ENCODE measurements around the gene ZNFX1. TPM values are rescaled to one million over a fixed set of nuclear protein-coding genes. Genes with fewer than 3 reads are reported as not detected.
"Not testable (repeated sequence)": the region's sequence is repeated elsewhere in the genome, so short reads cannot be mapped to it uniquely, and the experiment has no call there.

The ZNFX1 gene
- polyA plus RNA-seq (ENCODE audit: insufficient read depth in 1 of 5, insufficient read length in 5 of 5, low replicate concordance in 1 of 5) = 10 to 100 TPM; 13.3 to 16.4 (median 15.5) TPM
- long read RNA-seq, donor 1, full-length matches to known transcripts = 1 of 2,996 reads
- long read RNA-seq, donor 1, partial matches to known transcripts = 2,582 of 2,996 reads
- long read RNA-seq, donor 1, other reads (novel, unspliced or antisense) = 413 of 2,996 reads
- long read RNA-seq, donor 2 = 0 reads
- long read RNA-seq, donor 3, partial matches to known transcripts = 415 of 1,747 reads
- long read RNA-seq, donor 3, other reads (novel, unspliced or antisense) = 1,332 of 1,747 reads
- long read RNA-seq, donor 4, partial matches to known transcripts = 1,708 of 1,911 reads
- long read RNA-seq, donor 4, other reads (novel, unspliced or antisense) = 203 of 1,911 reads
- long read RNA-seq, donor 5, partial matches to known transcripts = 2,651 of 2,800 reads
- long read RNA-seq, donor 5, other reads (novel, unspliced or antisense) = 149 of 2,800 reads
- long read RNA-seq, donor 6, partial matches to known transcripts = 1,627 of 1,894 reads
- long read RNA-seq, donor 6, other reads (novel, unspliced or antisense) = 267 of 1,894 reads
- long read RNA-seq, donor 7, full-length matches to known transcripts = 1 of 1,347 reads
- long read RNA-seq, donor 7, partial matches to known transcripts = 1,217 of 1,347 reads
- long read RNA-seq, donor 7, other reads (novel, unspliced or antisense) = 129 of 1,347 reads
- long read RNA-seq, donor 8, partial matches to known transcripts = 300 of 971 reads
- long read RNA-seq, donor 8, other reads (novel, unspliced or antisense) = 671 of 971 reads

- DNase-seq = peak; percentile 99
These were observed at the start of gene ZNFX1 for GRCh38 chr20:49278036-49278817. Gene ZNFX1, minus strand, starts transcription at chr20:49278057. Its CDS starts 2,218 bp downstream, at chr20:49275839.

GRCh38 chr20:49326026-49326425, 48.2 kb upstream of the ZNFX1 start:
- DNase-seq = no peak

- DNase-seq = no peak
These were observed 46.4 kb upstream of the ZNFX1 start for GRCh38 chr20:49324306-49324705.

GRCh38 chr20:49323622-49324238, 45.9 kb upstream of the ZNFX1 start:
- peak in 1 of 2 donors; percentile 45 for DNase-seq

GRCh38 chr20:49320460-49320859, 42.6 kb upstream of the ZNFX1 start:
- no peak for DNase-seq

- no peak for DNase-seq
These were observed 41.5 kb upstream of the ZNFX1 start for GRCh38 chr20:49319208-49319809.

- DNase-seq = no peak
These were observed 40.8 kb upstream of the ZNFX1 start for GRCh38 chr20:49318430-49319207.

GRCh38 chr20:49318091-49318429, 40.2 kb upstream of the ZNFX1 start:
- no peak for DNase-seq

GRCh38 chr20:49316704-49317103, 38.8 kb upstream of the ZNFX1 start:
- DNase-seq = no peak

GRCh38 chr20:49315580-49315979, 37.7 kb upstream of the ZNFX1 start:
- no peak for DNase-seq

GRCh38 chr20:49314052-49314451, 36.2 kb upstream of the ZNFX1 start:
- not testable (repeated sequence) for DNase-seq

- DNase-seq = no peak
These were observed 35.4 kb upstream of the ZNFX1 start for GRCh38 chr20:49313283-49313682.

- DNase-seq = no peak
These were observed 34.8 kb upstream of the ZNFX1 start for GRCh38 chr20:49312661-49313060.

GRCh38 chr20:49310705-49311104, 32.8 kb upstream of the ZNFX1 start:
- no peak for DNase-seq

GRCh38 chr20:49308875-49309274, 31.0 kb upstream of the ZNFX1 start:
- DNase-seq = no peak

- no peak for DNase-seq
These were observed 29.2 kb upstream of the ZNFX1 start for GRCh38 chr20:49306903-49307620.

GRCh38 chr20:49303065-49303552, 25.3 kb upstream of the ZNFX1 start:
- DNase-seq = no peak

- DNase-seq = no peak
These were observed 20.0 kb upstream of the ZNFX1 start for GRCh38 chr20:49297605-49298530.

Data from right lung (tissue), 10 donors.